Activated CD4-positive, alpha-beta T cell treated with anti-CD3 and anti-CD28 coated beads, Interleukin-2, amount 10 ng/mL, durations not matched to agents 7 days and 5 days (primary cell): ENCODE data around the gene LPO. TPM values are rescaled to one million over a fixed set of nuclear protein-coding genes. Genes with fewer than 3 reads are reported as not detected.

Source experiments
- CTCF ChIA-PET: fragments of 350-600 bp; sonication (Branson Sonifier 250); formaldehyde crosslinking; loops from one replicate; lab custom pipeline; 2021; ENCODE audit warnings: antibody characterized with exemption; lab: Charles Lee
- POLR2A ChIA-PET: fragments of 350-600 bp; sonication (Branson Sonifier 250); formaldehyde crosslinking; loops from one replicate; lab custom pipeline; 2021; ENCODE audit warnings: antibody characterized with exemption; lab: Charles Lee
- DNase-seq: peaks from one replicate; pipeline ENCODE4 v3.0.0-alpha.2; 2020
- H3K27ac Mint-ChIP-seq: one replicate; pipeline ENCODE4 v1.8.0; 2021; ENCODE audit warnings: mild to moderate bottlenecking, moderate library complexity, mixed read lengths
- H3K27me3 Mint-ChIP-seq: one replicate; pipeline ENCODE4 v1.8.0; 2021; ENCODE audit warnings: mixed read lengths
- H3K36me3 Mint-ChIP-seq: one replicate; pipeline ENCODE4 v1.8.0; 2021; ENCODE audit warnings: low read depth, mixed read lengths
- H3K4me1 Mint-ChIP-seq: one replicate; pipeline ENCODE4 v1.8.0; 2021; ENCODE audit warnings: mixed read lengths
- H3K4me3 Mint-ChIP-seq: one replicate; pipeline ENCODE4 v1.8.0; 2021; ENCODE audit warnings: mild to moderate bottlenecking, moderate library complexity, mixed read lengths
- H3K9me3 Mint-ChIP-seq: one replicate; pipeline ENCODE4 v1.8.0; 2021; ENCODE audit warnings: mixed read lengths
- total RNA-seq, 2 experiments: library from RNA; stranded (reverse); gene quantifications; one replicate each; pipeline ENCODE4 v1.2.3, GENCODE V29; 2021

The LPO gene
- total RNA-seq, 2 experiments from 2014 or later = not detected

GRCh38 chr17:58248955-58249269 lies 10.5 kb downstream of the LPO start:
- CTCF ChIA-PET = interaction anchor here (0.7 to 2.7 kb wide), 10 partner anchors 11 to 184 kb away, joined by 3 to 12 read pairs (median 4); partner anchors contain the start of genes LPO and RNF43
- no peaks in the 10 kb centered on the region for H3K9me3 Mint-ChIP-seq
- no peak for DNase-seq
- H3K4me1 Mint-ChIP-seq = peaks cover 24% of the 10 kb centered on the region
- POLR2A ChIA-PET = no interaction called here
- peak overlapping the region; percentile 14 for H3K4me3 Mint-ChIP-seq
- H3K27me3 Mint-ChIP-seq = peaks cover 39% of the 10 kb centered on the region
- no peaks in the 10 kb centered on the region for H3K36me3 Mint-ChIP-seq
- no peak overlapping the region for H3K27ac Mint-ChIP-seq

DNA sequence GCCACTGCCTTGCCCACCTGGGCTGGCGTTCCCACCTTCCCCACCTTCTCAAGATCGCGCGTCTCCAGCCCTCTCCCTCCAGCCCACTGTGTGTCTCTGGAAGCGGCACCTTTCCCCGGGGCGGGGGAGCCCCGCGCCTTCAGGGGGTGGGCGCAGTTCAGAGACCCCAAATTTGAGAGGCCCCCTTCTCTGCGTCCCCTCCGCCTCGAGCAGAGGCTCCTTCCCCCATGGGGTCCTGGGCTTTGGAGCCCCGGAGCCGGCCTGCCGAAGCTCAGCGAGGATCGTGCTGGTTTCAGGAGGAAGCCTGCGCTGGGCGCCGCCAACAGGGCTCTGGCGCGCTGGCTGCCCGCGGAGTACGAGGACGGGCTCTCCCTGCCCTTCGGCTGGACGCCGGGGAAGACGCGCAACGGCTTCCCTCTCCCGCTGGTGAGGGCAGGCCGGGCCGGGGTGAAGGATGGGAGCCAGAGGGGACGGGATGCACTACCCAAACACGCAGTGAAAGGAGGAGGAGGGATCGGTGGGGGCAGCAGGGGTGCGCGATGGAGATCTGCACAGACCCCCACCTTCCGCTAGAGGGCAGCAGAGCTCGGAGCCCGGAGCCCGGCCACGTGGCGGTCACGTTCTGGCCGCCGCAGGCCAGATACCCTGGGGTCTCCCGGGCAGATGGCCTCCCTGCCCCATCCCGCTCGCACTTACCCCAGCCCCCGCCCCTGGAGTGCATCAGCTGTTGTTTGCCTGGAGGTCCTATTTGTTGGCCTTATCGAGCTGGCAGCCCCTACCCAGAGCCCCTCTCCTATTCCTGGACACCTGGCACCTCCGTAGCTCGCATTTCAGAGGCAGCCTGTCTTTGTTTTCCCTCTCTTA lies 11.1 kb downstream of the LPO start:
- POLR2A ChIA-PET = no interaction called here
- no peak overlapping the region for H3K27ac Mint-ChIP-seq

GRCh38 chr17:58250344-58251011 lies 12.1 kb downstream of the LPO start:
- no peak overlapping the region for H3K27ac Mint-ChIP-seq
- no peaks in the 10 kb centered on the region for H3K36me3 Mint-ChIP-seq
- H3K27me3 Mint-ChIP-seq = peaks cover 40% of the 10 kb centered on the region
- H3K4me3 Mint-ChIP-seq = no peak overlapping the region
- ChIA-PET CTCF (interaction anchor here (0.5 to 2.7 kb wide), 21 partner anchors 13 to 212 kb away, joined by 3 to 12 read pairs (median 3); partner anchors contain the start of genes LPO, MKS1, MPO and RNF43), POLR2A (no interaction called here)
- peaks cover 22% of the 10 kb centered on the region for H3K4me1 Mint-ChIP-seq
- DNase-seq = no peak
- H3K9me3 Mint-ChIP-seq = no peaks in the 10 kb centered on the region

More for the DNA sequence above, 11.1 kb downstream of the LPO start:
- H3K4me3 Mint-ChIP-seq = peak overlapping the region; percentile 54
- H3K36me3 Mint-ChIP-seq = no peaks in the 10 kb centered on the region
- CTCF ChIA-PET = interaction anchor here (0.7 to 2.7 kb wide), 21 partner anchors 12 to 209 kb away, joined by 3 to 12 read pairs (median 3); partner anchors contain the start of genes LPO, MKS1, MPO and RNF43
- H3K9me3 Mint-ChIP-seq = no peaks in the 10 kb centered on the region
- peaks cover 37% of the 10 kb centered on the region for H3K27me3 Mint-ChIP-seq
- peaks cover 22% of the 10 kb centered on the region for H3K4me1 Mint-ChIP-seq
- peak; percentile 74 for DNase-seq

DNA sequence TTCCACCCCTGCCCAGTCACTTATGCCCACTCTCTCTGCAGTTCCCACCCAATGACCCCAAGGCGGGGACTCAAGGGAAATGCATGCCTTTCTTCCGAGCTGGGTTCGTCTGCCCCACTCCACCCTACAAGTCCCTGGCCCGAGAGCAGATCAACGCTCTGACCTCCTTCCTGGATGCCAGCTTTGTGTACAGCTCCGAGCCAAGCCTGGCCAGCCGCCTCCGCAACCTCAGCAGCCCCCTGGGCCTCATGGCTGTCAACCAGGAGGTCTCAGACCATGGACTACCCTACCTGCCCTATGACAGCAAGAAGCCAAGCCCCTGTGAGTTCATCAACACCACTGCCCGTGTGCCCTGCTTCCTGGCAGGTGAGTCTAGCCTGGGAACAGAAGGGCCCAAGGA lies 13.8 kb downstream of the LPO start:
- no peaks in the 10 kb centered on the region for H3K9me3 Mint-ChIP-seq
- peak overlapping the region; percentile 16 for H3K27ac Mint-ChIP-seq
- ChIA-PET CTCF (no interaction called here), POLR2A (no interaction called here)
- H3K36me3 Mint-ChIP-seq = no peaks in the 10 kb centered on the region
- DNase-seq = no peak
- peaks cover 37% of the 10 kb centered on the region for H3K27me3 Mint-ChIP-seq
- H3K4me3 Mint-ChIP-seq = no peak overlapping the region
- peaks cover 22% of the 10 kb centered on the region for H3K4me1 Mint-ChIP-seq

DNA sequence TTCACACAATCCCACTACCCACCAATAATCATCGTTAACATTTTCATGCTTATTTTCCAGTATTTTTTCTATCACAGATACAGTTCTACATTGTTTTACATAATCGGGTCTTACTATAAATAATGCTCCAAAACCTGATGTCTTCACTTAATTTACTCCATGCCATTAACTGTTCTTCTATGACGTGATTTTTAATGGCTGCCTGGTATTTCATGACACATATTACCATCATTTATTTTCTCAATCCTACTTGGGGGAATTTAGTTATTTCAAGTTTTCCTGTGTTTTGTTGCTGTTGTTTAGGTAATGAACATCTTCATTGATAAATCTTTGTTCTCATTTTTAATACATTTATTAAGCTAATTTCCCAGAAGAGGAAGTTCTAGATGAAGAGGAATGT lies 14.7 kb downstream of the LPO start:
- CTCF ChIA-PET = no interaction called here

DNA sequence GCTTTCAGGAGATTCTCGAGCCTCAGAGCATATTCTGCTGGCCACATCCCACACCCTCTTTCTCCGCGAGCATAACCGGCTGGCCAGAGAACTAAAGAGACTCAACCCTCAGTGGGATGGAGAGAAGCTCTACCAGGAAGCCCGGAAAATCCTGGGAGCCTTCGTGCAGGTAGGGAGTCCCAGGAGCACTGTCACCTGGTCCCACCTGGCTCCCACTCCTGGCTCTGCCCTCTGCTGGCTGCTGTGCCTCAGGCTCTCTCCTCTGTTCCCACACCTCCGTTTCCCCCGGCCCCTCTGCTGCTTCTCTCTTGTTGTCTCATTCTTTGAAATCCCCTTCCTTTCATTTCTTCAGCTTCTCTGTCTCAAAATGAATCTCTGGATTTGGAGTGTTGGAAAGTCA lies 16.4 kb downstream of the LPO start:
- H3K4me1 Mint-ChIP-seq = peaks cover 4% of the 10 kb centered on the region
- H3K27ac Mint-ChIP-seq = no peak overlapping the region
- DNase-seq = no peak
- peaks cover 53% of the 10 kb centered on the region for H3K27me3 Mint-ChIP-seq
- ChIA-PET POLR2A (no interaction called here), CTCF (no interaction called here)
- H3K4me3 Mint-ChIP-seq = no peak overlapping the region
- no peaks in the 10 kb centered on the region for H3K36me3 Mint-ChIP-seq
- no peaks in the 10 kb centered on the region for H3K9me3 Mint-ChIP-seq

More for the DNA sequence above, 14.7 kb downstream of the LPO start:
- H3K4me3 Mint-ChIP-seq = no peak overlapping the region
- H3K9me3 Mint-ChIP-seq = no peaks in the 10 kb centered on the region
- peaks cover 15% of the 10 kb centered on the region for H3K4me1 Mint-ChIP-seq
- H3K27ac Mint-ChIP-seq = no peak overlapping the region
- peaks cover 46% of the 10 kb centered on the region for H3K27me3 Mint-ChIP-seq
- POLR2A ChIA-PET = interaction anchor here (0.6 kb wide), 1 partner anchor 262 kb away, joined by 3 read pairs; no protein-coding TSS in a partner anchor
- H3K36me3 Mint-ChIP-seq = no peaks in the 10 kb centered on the region
- DNase-seq = no peak

- H3K4me3 Mint-ChIP-seq = no peak overlapping the region
- no peaks in the 10 kb centered on the region for H3K4me1 Mint-ChIP-seq
- H3K27ac Mint-ChIP-seq = no peak overlapping the region
- ChIA-PET POLR2A (no interaction called here), CTCF (no interaction called here)
- no peaks in the 10 kb centered on the region for H3K36me3 Mint-ChIP-seq
- H3K9me3 Mint-ChIP-seq = no peaks in the 10 kb centered on the region
- H3K27me3 Mint-ChIP-seq = peaks cover 72% of the 10 kb centered on the region
- DNase-seq = no peak
These were observed 23.8 kb downstream of the LPO start for GRCh38 chr17:58262149-58262548.

- no peaks in the 10 kb centered on the region for H3K36me3 Mint-ChIP-seq
- peaks cover 57% of the 10 kb centered on the region for H3K27me3 Mint-ChIP-seq
- no peak for DNase-seq
These were observed 25.4 kb downstream of the LPO start for GRCh38 chr17:58263773-58264172.

DNA sequence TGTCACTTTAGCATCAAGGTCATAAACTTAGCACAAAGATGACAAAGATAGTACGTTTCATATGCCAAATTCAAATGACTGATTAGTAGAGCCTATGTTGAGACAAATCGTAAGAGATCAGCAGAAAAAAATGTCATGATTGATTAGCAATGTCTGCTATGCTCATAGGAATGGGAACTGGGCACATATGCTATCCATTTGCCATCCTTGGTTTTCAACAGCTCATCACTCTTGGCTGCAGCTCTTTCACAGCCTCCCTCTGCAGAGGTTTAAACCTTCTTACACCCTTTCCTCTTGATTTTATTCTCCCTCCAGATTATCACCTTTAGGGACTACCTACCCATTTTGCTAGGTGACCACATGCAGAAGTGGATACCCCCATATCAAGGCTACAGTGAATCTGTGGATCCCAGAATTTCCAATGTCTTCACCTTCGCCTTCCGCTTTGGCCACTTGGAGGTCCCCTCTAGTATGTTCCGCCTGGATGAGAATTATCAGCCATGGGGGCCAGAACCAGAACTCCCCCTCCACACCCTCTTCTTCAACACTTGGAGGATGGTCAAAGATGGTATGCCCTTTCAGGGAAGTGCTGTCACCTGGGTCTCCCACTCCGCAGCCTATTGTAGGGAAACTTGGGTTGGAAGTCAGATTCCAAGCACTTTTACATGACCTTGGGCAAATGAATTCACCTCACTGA lies 26.2 kb downstream of the LPO start:
- Mint-ChIP-seq H3K36me3 (no peaks in the 10 kb centered on the region), H3K27me3 (peaks cover 51% of the 10 kb centered on the region), H3K27ac (no peak overlapping the region), H3K4me1 (no peaks in the 10 kb centered on the region), H3K4me3 (no peak overlapping the region), H3K9me3 (no peaks in the 10 kb centered on the region)
- CTCF ChIA-PET = no interaction called here
- no peak for DNase-seq
- POLR2A ChIA-PET = no interaction called here

More at GRCh38 chr17:58263773-58264172, 25.4 kb downstream of the LPO start:
- Mint-ChIP-seq H3K4me3 (no peak overlapping the region), H3K4me1 (no peaks in the 10 kb centered on the region), H3K27ac (no peak overlapping the region), H3K9me3 (no peaks in the 10 kb centered on the region)
- ChIA-PET POLR2A (interaction anchor here (0.6 kb wide), 1 partner anchor 68 kb away, joined by 3 read pairs; no protein-coding TSS in a partner anchor), CTCF (no interaction called here)

DNA sequence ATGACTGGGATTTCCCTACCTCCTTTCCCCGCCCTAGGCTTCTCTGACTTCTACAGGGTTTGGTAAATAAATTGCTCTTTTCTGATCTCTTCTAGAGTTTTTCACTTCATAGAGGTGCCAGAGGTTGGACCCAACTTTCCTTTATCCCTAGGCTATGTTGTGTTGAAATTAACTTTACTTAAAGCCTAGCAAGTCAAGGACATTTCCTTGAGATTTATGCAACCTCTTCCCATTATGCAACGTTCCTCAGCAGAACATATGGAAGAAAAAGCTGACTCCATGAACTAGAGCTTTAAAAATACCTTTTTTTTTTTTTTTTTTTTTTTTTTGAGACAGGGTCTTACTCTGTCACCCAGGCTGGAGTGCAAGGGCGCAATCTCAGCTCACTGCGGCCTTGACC lies 26.9 kb downstream of the LPO start:
- no peak overlapping the region for H3K27ac Mint-ChIP-seq
- no peaks in the 10 kb centered on the region for H3K36me3 Mint-ChIP-seq
- H3K4me1 Mint-ChIP-seq = no peaks in the 10 kb centered on the region
- DNase-seq = no peak
- H3K27me3 Mint-ChIP-seq = peaks cover 48% of the 10 kb centered on the region
- H3K9me3 Mint-ChIP-seq = no peaks in the 10 kb centered on the region
- CTCF ChIA-PET = interaction anchor here (0.6 kb wide), 1 partner anchor 146 kb away, joined by 3 read pairs; no protein-coding TSS in a partner anchor
- POLR2A ChIA-PET = no interaction called here
- H3K4me3 Mint-ChIP-seq = no peak overlapping the region

GRCh38 chr17:58265902-58266875 lies 27.8 kb downstream of the LPO start:
- H3K4me1 Mint-ChIP-seq = no peaks in the 10 kb centered on the region
- no peak overlapping the region for H3K27ac Mint-ChIP-seq
- H3K4me3 Mint-ChIP-seq = no peak overlapping the region
- H3K27me3 Mint-ChIP-seq = peaks cover 40% of the 10 kb centered on the region
- no peak for DNase-seq
- POLR2A ChIA-PET = no interaction called here
- no peaks in the 10 kb centered on the region for H3K36me3 Mint-ChIP-seq
- CTCF ChIA-PET = interaction anchor here (0.6 to 1.0 kb wide), 2 partner anchors 17 to 145 kb away, joined by 3 to 4 read pairs; no protein-coding TSS in a partner anchor
- no peaks in the 10 kb centered on the region for H3K9me3 Mint-ChIP-seq
